IPS-18c (cell line): Measurements from ENCODE around the gene KRT73.

ENCODE experiments used
- H3K4me3 ChIP-seq: 2 replicates; pipeline ENCODE4 v1.7.0; 2013; ENCODE audit warnings: low read depth, mild to moderate bottlenecking, low read length, moderate library complexity; ENCODE audit not compliant: insufficient read depth
- H3K9me3 ChIP-seq: one replicate; pipeline ENCODE4 v1.6.1; 2013; ENCODE audit warnings: mild to moderate bottlenecking, low read length, moderate library complexity; ENCODE audit not compliant: control insufficient read depth, insufficient read depth

Gene KRT73

GRCh38 chr12:52631264-52631663 is 12.9 kb upstream of the KRT73 start:
- H3K4me3 ChIP-seq = no peak overlapping the region
- no peaks in the 10 kb centered on the region for H3K9me3 ChIP-seq

GRCh38 chr12:52630599-52631200 is 12.3 kb upstream of the KRT73 start:
- Histone ChIP-seq H3K9me3 (no peaks in the 10 kb centered on the region), H3K4me3 (no peak overlapping the region)

GRCh38 chr12:52630008-52630500 is 11.7 kb upstream of the KRT73 start:
- Histone ChIP-seq H3K9me3 (no peaks in the 10 kb centered on the region), H3K4me3 (no peak overlapping the region)

- no peaks in the 10 kb centered on the region for H3K9me3 ChIP-seq
- no peak overlapping the region for H3K4me3 ChIP-seq
Measured at GRCh38 chr12:52629281-52630007, 11.1 kb upstream of the KRT73 start.

GRCh38 chr12:52628841-52629240 is 10.5 kb upstream of the KRT73 start:
- Histone ChIP-seq H3K9me3 (no peaks in the 10 kb centered on the region), H3K4me3 (no peak overlapping the region)

- H3K9me3 ChIP-seq = no peaks in the 10 kb centered on the region
Measured at GRCh38 chr12:52628111-52628507, 9.8 kb upstream of the KRT73 start.

GRCh38 chr12:52627395-52628110 is 9.2 kb upstream of the KRT73 start:
- Histone ChIP-seq H3K9me3 (no peaks in the 10 kb centered on the region), H3K4me3 (no peak overlapping the region)

More at GRCh38 chr12:52628111-52628507, 9.8 kb upstream of the KRT73 start:
- no peak overlapping the region for H3K4me3 ChIP-seq

- H3K9me3 ChIP-seq = no peaks in the 10 kb centered on the region
- no peak overlapping the region for H3K4me3 ChIP-seq
Measured at GRCh38 chr12:52622349-52622748, 4.0 kb upstream of the KRT73 start.

- no peak overlapping the region for H3K4me3 ChIP-seq
Measured at GRCh38 chr12:52618866-52619265, 507 bp upstream of the KRT73 start.

GRCh38 chr12:52617403-52617785 is 965 bp downstream of the KRT73 start:
- no peak overlapping the region for H3K4me3 ChIP-seq
- no peaks in the 10 kb centered on the region for H3K9me3 ChIP-seq

More at GRCh38 chr12:52618866-52619265, 507 bp upstream of the KRT73 start:
- no peaks in the 10 kb centered on the region for H3K9me3 ChIP-seq

GRCh38 chr12:52616680-52617402 is 1.5 kb downstream of the KRT73 start:
- Histone ChIP-seq H3K4me3 (no peak overlapping the region), H3K9me3 (no peaks in the 10 kb centered on the region)

- Histone ChIP-seq H3K4me3 (no peak overlapping the region), H3K9me3 (no peaks in the 10 kb centered on the region)
Measured at GRCh38 chr12:52615912-52616311, 2.4 kb downstream of the KRT73 start.

GRCh38 chr12:52615208-52615868 is 3.0 kb downstream of the KRT73 start:
- no peaks in the 10 kb centered on the region for H3K9me3 ChIP-seq
- H3K4me3 ChIP-seq = no peak overlapping the region

- H3K9me3 ChIP-seq = no peaks in the 10 kb centered on the region
- no peak overlapping the region for H3K4me3 ChIP-seq
Measured at GRCh38 chr12:52614381-52615207, 3.8 kb downstream of the KRT73 start.

GRCh38 chr12:52613384-52614030 is 4.9 kb downstream of the KRT73 start:
- no peak overlapping the region for H3K4me3 ChIP-seq
- no peaks in the 10 kb centered on the region for H3K9me3 ChIP-seq
